ENCODE results near the gene SLC34A2. TPM values are rescaled to one million over a fixed set of nuclear protein-coding genes. Genes with fewer than 3 reads are reported as not detected.

The SLC34A2 gene
- total and polyA plus RNA-seq, 8 donors = 0.12 to 35.7 (median 0.55) TPM; not detected in 3

GRCh38 chr4:25670991-25671390 lies 15.3 kb downstream of the SLC34A2 start:
- no peaks in the 10 kb centered on the region for H3K36me3 ChIP-seq
- no peak overlapping the region for H3K4me3 ChIP-seq
- no peak overlapping the region for H3K27ac ChIP-seq
- TF ChIP-seq CTCF (IDR thresholded peaks at IDR 0.05) (no peak), POLR2A (IDR thresholded peaks at IDR 0.05) (no peak), POLR2AphosphoS5 (IDR thresholded peaks at IDR 0.05) (no peak), EP300 (IDR thresholded peaks at IDR 0.05) (no peak)
- H3K9me3 ChIP-seq = no peaks in the 10 kb centered on the region
- WGBS, 5 donors = 65 to 89% (median 85%) methylated on average over 4 of the region's 4 CpGs
- no peaks in the 10 kb centered on the region for H3K4me1 ChIP-seq
- no peaks in the 10 kb centered on the region for H3K27me3 ChIP-seq
- intact Hi-C loops (cut with DNase I; ENCODE audit: low total_unique reads) = no loop called here
- DNase-seq = no peak

- intact Hi-C loops (cut with DNase I; ENCODE audit: low total_unique reads) = no loop called here
- 90 to 96% (median 93%) methylated on average over 5 of the region's 5 CpGs for WGBS, 5 donors
Observed at GRCh38 chr4:25672756-25673155, 17.1 kb downstream of the SLC34A2 start.

DNA sequence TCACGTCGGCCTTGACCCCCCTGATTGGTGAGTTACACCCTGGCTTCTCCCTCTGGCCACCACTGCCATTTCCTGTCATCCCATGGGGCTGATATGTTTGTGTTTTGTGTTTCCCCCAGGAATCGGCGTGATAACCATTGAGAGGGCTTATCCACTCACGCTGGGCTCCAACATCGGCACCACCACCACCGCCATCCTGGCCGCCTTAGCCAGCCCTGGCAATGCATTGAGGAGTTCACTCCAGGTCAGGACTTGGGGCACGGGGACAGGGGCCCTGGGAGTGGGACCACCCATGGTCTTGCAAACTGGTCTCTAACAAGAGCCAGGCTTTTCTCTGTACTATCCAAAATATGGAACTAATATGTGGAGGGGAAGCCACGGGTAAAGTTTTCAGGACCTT lies 18.7 kb downstream of the SLC34A2 start:
- TF ChIP-seq EP300 (IDR thresholded peaks at IDR 0.05) (no peak), POLR2A (IDR thresholded peaks at IDR 0.05) (no peak), CTCF (IDR thresholded peaks at IDR 0.05) (no peak), POLR2AphosphoS5 (IDR thresholded peaks at IDR 0.05) (no peak)
- Histone ChIP-seq H3K36me3 (no peaks in the 10 kb centered on the region), H3K9me3 (no peaks in the 10 kb centered on the region), H3K27me3 (no peaks in the 10 kb centered on the region), H3K4me3 (no peak overlapping the region), H3K4me1 (no peaks in the 10 kb centered on the region), H3K27ac (no peak overlapping the region)
- 91 to 98% (median 96%) methylated on average over 8 to 10 of the region's 10 CpGs for WGBS, 5 donors
- no peak for DNase-seq
- intact Hi-C loops (cut with DNase I; ENCODE audit: low total_unique reads) = no loop called here

More at GRCh38 chr4:25672756-25673155, 17.1 kb downstream of the SLC34A2 start:
- no peak for DNase-seq
- Histone ChIP-seq H3K9me3 (no peaks in the 10 kb centered on the region), H3K4me3 (no peak overlapping the region), H3K27me3 (no peaks in the 10 kb centered on the region), H3K4me1 (no peaks in the 10 kb centered on the region), H3K36me3 (no peaks in the 10 kb centered on the region), H3K27ac (no peak overlapping the region)
- no peak for TF ChIP-seq POLR2AphosphoS5 (IDR thresholded peaks at IDR 0.05)
- TF ChIP-seq POLR2A (IDR thresholded peaks at IDR 0.05) = no peak
- TF ChIP-seq EP300 (IDR thresholded peaks at IDR 0.05) = no peak
- TF ChIP-seq CTCF (IDR thresholded peaks at IDR 0.05) = no peak

DNA sequence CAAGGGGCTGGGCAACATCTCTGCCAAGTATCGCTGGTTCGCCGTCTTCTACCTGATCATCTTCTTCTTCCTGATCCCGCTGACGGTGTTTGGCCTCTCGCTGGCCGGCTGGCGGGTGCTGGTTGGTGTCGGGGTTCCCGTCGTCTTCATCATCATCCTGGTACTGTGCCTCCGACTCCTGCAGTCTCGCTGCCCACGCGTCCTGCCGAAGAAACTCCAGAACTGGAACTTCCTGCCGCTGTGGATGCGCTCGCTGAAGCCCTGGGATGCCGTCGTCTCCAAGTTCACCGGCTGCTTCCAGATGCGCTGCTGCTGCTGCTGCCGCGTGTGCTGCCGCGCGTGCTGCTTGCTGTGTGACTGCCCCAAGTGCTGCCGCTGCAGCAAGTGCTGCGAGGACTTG lies 20.6 kb downstream of the SLC34A2 start:
- DNase-seq = no peak
- no peak overlapping the region for H3K4me3 ChIP-seq
- H3K27ac ChIP-seq = no peak overlapping the region
- intact Hi-C loops (cut with DNase I; ENCODE audit: low total_unique reads) = no loop called here
- no peaks in the 10 kb centered on the region for H3K9me3 ChIP-seq
- WGBS, 5 donors = 90 to 99% (median 96%) methylated on average over 7 to 30 of the region's 30 CpGs
- no peaks in the 10 kb centered on the region for H3K27me3 ChIP-seq
- TF ChIP-seq CTCF (IDR thresholded peaks at IDR 0.05) (no peak), POLR2AphosphoS5 (IDR thresholded peaks at IDR 0.05) (no peak)
- H3K4me1 ChIP-seq = no peaks in the 10 kb centered on the region
- H3K36me3 ChIP-seq = no peaks in the 10 kb centered on the region

Data from stomach (tissue), 9 donors.